ENCODE results near the gene FHIT.
"Not testable (repeated sequence)": the region's sequence is repeated elsewhere in the genome, so short reads cannot be mapped to it uniquely, and the experiment has no call there.

Gene FHIT

GRCh38 chr3:61094608-61095007, 156.6 kb downstream of the FHIT start:
- DNase-seq, result no peak

- no peak for DNase-seq
Observed at GRCh38 chr3:61093364-61093763, 157.9 kb downstream of the FHIT start.

DNA sequence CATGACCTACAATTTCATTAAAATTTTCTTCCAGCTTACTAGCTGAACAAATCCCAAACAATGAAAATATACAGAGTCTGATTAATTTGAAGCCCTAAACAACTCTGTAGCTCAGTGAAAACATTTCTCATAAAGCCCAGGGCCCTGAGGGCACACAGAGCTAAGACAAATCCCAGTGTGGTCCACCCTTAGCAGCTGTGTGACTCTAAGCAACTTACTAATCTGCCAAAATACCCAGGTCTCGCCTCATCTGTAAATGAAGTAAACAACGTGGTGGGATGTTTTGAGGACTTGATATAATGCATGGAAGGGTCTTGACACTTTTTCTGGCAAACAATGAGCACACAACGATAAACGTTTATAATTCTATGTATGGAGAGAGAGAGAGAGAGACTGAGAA, 158.4 kb downstream of the FHIT start:
- DNase-seq, result no peak

DNA sequence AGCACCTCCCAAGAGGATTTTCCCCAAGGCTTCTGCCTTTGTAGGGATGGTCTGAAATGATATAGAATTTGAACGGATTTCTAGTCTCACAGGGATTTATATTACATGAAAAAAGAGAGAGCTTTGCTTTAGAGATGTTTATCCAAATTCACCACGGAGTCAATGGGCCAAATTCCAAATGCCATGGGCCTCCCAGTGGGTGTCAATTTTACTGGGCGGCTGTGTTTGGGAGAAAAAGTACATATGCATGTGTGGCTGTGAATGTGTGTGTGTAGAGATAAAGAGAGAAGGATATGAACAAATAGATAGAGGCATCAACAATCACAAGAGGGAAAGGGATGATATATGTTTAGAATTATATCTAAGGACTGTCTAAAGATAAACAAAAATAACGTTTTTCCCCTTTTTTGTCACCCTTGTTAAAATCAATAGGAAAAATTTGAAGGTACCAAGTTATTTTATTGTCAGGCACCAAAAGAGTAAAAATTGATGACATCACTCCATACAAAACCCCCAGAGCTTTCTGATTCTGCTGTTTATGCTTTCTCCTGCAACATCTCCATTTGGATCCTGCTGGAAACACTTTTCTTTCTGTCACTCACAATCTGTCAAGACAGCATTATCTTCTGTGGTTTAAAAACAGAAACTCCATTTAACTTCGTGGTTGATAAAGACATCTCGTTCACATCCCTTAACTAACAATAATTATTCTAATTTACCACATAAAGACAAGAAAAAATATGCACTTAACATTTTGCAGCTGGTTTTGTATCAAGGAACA, 160.7 kb downstream of the FHIT start:
- no peak for DNase-seq

DNA sequence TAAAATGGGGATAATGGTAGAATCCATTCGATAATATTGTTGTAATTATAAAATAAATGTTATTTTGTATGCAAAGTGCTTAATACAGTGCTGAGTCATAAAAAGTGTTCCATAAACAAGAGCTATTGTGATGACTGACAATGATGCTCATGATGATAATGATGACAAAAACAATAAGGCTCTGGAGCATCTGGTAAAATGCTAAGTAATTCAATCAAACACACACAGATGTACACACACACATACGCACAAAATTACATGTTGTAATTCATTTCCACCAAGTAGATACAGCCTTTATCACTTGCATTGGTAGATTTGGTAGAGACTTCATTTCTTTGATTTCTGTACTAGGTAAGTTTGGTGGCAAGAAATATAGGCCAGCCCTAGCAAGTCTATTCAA, 163.8 kb downstream of the FHIT start:
- DNase-seq, result no peak

DNA sequence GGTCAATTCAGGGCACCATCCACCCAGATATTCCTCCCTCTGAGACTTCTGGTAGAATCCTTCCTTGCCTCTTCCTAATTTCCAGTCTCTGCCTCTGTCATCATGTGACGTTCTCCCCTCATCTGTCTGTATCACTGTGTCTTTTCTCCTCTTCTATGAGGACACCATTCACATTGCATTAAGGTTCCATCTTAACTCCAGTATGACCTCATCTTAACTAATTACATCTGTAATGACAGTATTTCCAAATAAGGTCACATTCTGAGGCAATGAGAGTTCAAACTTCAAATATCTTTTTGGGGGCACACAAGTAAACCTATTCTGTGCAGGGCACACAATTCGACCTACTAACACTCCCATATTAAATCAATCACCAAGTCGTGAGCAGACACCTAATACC, 169.7 kb downstream of the FHIT start:
- no peak for DNase-seq

- no peak for DNase-seq
Observed at GRCh38 chr3:61080737-61081445, 170.4 kb downstream of the FHIT start.

GRCh38 chr3:61078048-61078752, 173.1 kb downstream of the FHIT start:
- no peak for DNase-seq

- no peak for DNase-seq
Observed at GRCh38 chr3:61077551-61077950, 173.7 kb downstream of the FHIT start.

DNA sequence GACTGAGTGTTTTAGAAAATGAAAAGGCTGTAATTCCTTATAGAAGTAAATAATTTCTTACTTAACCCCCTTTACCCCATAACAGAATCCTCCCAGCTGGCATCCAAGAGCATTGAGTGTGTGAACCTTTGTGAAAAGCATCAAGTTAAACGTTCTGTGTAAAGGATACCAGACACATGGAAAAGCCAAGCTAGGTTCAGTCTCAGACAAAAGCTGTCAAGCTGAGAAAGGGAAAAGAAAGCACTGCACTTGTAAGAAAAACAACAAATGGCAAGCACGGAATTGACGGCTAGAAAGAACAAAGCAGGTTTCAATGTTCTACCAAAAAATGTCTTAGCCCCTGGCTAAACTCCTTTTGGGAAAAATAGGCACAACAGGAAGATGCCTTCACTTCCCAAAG, 176.5 kb downstream of the FHIT start:
- DNase-seq, result no peak

GRCh38 chr3:61073566-61074165, 177.6 kb downstream of the FHIT start:
- DNase-seq, result no peak

- DNase-seq, result no peak
Observed at GRCh38 chr3:61068084-61068483, 183.2 kb downstream of the FHIT start.

DNA sequence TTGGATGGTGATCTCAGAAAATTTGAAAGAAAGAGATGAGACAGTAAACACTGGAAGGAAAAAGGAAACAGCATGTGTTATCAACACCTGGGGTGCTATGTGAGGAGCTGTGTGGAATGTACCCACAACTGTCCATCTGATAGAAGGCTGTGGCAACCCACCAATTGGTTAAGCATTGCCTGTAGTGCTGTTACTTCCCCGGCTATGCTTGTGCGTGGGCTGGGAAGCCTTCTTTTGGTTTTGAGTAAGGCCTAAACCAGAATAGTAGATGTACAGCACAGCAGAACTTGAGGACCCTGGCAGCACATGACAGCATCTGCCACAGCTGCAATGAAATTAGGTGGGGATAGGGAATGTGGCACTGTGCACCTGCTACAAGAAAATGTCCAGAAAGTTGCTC, 184.5 kb downstream of the FHIT start:
- no peak for DNase-seq

DNA sequence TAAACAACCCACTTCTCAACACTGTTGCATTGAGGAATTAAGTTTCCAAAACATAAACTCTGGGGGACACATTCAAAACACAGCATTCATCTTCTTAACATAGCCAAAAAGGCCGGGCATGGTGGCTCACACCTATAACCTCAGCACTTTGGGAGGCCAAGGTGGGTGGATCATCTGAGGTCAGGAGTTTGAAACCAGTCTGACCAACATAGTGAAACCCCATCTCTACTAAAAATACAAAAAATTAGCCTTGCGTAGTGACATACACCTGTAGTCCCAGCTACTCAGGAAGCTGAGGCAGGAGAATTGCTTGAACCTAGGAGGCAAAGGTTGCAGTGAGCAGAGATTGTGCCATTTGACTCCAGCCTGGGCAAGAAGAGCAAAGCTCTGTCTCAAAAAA, 185.0 kb downstream of the FHIT start:
- DNase-seq, result not testable (repeated sequence)

DNA sequence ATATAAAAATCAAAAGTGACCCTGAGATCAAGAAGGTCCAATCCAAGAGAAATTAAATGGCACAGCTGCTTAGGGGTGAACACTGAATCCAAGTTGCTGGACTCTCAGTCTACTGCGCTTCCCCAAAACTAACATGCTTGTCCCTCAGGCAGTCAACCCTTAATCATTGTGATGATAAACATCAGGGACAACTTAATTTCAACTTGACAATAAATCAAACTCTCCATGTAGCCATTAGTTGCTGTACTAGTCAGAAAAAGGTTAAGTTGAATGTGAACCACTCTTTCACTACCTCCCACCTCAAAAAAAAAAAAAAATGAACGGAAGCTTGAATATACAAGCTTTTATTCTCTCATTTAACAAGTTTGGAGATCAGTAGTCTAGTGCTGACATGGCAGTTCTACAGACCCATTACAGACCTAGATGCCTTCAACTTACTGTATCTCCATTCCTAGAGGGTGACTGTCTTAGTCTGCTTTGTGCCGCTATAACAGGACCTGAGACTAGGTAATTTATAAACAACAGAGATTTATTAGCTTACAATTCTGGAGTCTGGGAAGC, 185.7 kb downstream of the FHIT start:
- no peak for DNase-seq

GRCh38 chr3:61061092-61061723, 190.0 kb downstream of the FHIT start:
- DNase-seq, result no peak

- no peak for DNase-seq
Observed at GRCh38 chr3:61060411-61060861, 190.8 kb downstream of the FHIT start.

DNA sequence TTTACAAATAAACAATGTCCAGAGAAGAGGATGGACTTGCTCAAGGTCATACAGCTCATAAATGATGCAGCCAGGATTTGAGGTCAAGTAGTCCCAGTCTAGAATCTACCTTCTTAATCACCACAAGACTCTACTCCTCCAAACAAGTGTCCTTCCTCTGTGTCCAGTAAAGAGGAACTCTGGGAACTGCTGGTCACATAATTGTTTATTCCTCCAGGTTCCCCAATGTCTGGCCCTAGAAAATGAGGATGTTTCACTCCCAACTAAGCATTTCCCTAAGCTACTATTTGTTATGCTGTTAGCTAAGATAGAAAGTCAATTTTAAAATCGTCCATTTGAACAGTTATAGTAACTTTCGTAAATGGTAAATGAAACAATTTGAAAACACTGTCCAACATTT, 192.4 kb downstream of the FHIT start:
- DNase-seq, result no peak

- no peak for DNase-seq
Observed at GRCh38 chr3:61057464-61057863, 193.8 kb downstream of the FHIT start.

DNA sequence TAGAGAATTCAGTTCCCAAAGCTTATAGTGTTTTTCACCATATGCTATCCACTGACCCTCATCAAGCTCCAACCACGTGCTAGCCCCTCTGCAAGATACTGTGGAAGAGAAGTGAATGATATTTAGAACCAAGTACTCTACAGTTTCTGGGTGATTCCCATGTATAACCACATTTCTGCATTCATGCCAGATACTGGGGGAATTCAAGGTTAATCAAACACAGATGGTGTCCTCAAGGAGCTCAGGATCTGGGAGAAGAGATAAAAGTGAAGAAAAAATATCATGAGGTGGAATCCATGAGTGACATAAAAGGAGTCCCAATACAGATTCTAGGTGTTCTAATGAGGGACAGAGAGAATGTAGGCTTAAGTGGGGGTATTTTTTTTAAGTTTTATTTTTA, 195.8 kb downstream of the FHIT start:
- DNase-seq, result no peak

DNA sequence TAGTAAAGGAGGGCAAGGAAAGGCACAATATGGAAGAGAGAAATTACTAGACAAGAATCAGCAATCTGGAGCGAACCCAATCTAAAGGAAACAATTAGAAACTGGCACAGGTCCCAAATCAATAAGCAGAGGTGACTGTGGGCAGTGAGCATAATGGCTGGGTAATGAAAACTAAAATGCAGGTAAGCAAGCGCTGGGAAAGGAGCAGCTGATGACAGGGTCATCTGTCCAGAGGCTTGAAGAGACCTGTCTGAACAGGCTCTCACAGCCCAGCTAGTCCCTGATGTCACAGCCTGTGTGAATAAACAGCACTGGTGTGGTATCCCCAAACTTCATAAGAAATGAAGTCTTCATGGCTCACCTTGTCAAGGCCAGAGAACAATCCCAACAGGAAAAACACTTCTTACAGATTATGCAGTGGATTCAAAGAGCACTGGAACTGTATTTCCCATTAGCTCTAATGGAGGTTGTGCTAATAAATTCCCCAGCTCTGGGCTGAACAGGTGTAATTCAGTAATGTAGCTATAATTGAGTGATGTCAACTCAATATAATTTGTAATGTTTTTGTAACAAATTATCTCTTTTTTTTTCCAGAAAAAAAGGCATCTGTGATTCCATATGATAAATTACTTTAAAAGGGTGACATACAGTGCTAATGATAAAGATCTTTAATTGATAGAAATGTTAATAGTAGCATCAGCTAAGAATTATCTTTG, 197.3 kb downstream of the FHIT start:
- DNase-seq, result no peak

DNA sequence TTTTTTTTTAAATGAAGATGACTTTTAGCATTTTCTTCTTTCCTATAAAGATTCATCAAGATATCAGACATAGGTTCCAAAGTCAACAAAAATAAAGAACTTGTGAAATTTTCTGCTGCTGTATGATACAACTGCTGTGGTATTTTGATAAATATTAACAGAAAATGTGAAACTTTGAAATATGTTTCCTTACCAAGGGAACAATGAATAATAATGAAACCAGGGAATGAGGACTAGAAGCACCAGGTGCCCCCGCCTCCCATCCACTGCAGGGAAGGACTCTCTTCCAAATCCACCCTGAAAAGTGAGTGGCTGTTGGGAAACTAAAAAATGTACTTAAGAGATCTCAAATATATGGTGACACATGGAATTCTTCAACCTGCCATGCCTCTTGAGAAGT, 198.4 kb downstream of the FHIT start:
- DNase-seq, result no peak

All from activated CD4-positive, alpha-beta T cell treated with anti-CD3 and anti-CD28 coated beads for 4 hours (primary cell).